H9 (cell line): ENCODE data around the gene BCAS3. TPM values are rescaled to one million over a fixed set of nuclear protein-coding genes. Genes with fewer than 3 reads are reported as not detected.

Experiments
- DNase-seq: peaks from one replicate; pipeline ENCODE4 v3.0.0-alpha.2; 2017
- H2AFZ ChIP-seq: one replicate; pipeline ENCODE4 v1.6.1; 2013; ENCODE audit warnings: mild to moderate bottlenecking, low read length, control low read depth, moderate library complexity
- H2AK5ac ChIP-seq: 2 replicates; pipeline ENCODE4 v1.6.1; 2013; ENCODE audit warnings: low read length, control low read depth, mixed read lengths; ENCODE audit not compliant: insufficient read length
- H2BK120ac ChIP-seq: one replicate; pipeline ENCODE4 v1.6.1; 2013; ENCODE audit warnings: low read depth, mild to moderate bottlenecking, low read length, control low read depth, inconsistent platforms; ENCODE audit not compliant: poor library complexity, severe bottlenecking
- H2BK12ac ChIP-seq: 2 replicates; pipeline ENCODE4 v1.6.1; 2013; ENCODE audit warnings: low read length, control low read depth, mixed read lengths, low read depth; ENCODE audit not compliant: insufficient read length
- H2BK15ac ChIP-seq: 2 replicates; pipeline ENCODE4 v1.6.1; 2013; ENCODE audit warnings: low read depth, low read length, control low read depth
- H2BK20ac ChIP-seq: one replicate; pipeline ENCODE4 v1.6.1; 2013; ENCODE audit warnings: low read depth, mild to moderate bottlenecking, low read length, control low read depth, inconsistent platforms; ENCODE audit not compliant: poor library complexity, severe bottlenecking
- H2BK5ac ChIP-seq: 2 replicates; pipeline ENCODE4 v1.6.1; 2013; ENCODE audit warnings: low read length, control low read depth, mixed read lengths; ENCODE audit not compliant: insufficient read length
- H3K14ac ChIP-seq: 2 replicates; pipeline ENCODE4 v1.6.1; 2013; ENCODE audit warnings: low read length, control low read depth; ENCODE audit not compliant: insufficient read depth
- H3K18ac ChIP-seq: 2 replicates; pipeline ENCODE4 v1.6.1; 2013; ENCODE audit warnings: low read depth, mild to moderate bottlenecking, mixed read lengths, low read length, control low read depth; ENCODE audit not compliant: insufficient read length
- H3K23ac ChIP-seq: 2 replicates; pipeline ENCODE4 v1.6.1; 2013; ENCODE audit warnings: low read length, control low read depth, mixed read lengths, low read depth; ENCODE audit not compliant: insufficient read length
- H3K23me2 ChIP-seq: 2 replicates; pipeline ENCODE4 v1.6.1; 2013; ENCODE audit warnings: low read depth, mild to moderate bottlenecking, mixed read lengths, low read length, control low read depth; ENCODE audit not compliant: insufficient read length, poor library complexity, severe bottlenecking
- H3K27ac ChIP-seq: 2 replicates; pipeline ENCODE4 v1.5.1; 2013; ENCODE audit warnings: low read length, control low read depth, mixed read lengths, low read depth; ENCODE audit not compliant: insufficient read length
- H3K27me3 ChIP-seq: 2 replicates; pipeline ENCODE4 v1.6.1; 2013; ENCODE audit warnings: low read length, control low read depth, inconsistent platforms; ENCODE audit not compliant: insufficient read depth
- H3K4ac ChIP-seq: 2 replicates; pipeline ENCODE4 v1.6.1; 2013; ENCODE audit warnings: low read depth, mild to moderate bottlenecking, control low read depth, inconsistent platforms, low read length, moderate library complexity
- H3K4me1 ChIP-seq: 2 replicates; pipeline ENCODE4 v1.6.1; 2013; ENCODE audit warnings: low read length, control low read depth, inconsistent platforms; ENCODE audit not compliant: insufficient read depth
- H3K4me2 ChIP-seq: 2 replicates; pipeline ENCODE4 v1.6.1; 2013; ENCODE audit warnings: low read length, control low read depth, mixed read lengths; ENCODE audit not compliant: insufficient read length, insufficient read depth
- H3K56ac ChIP-seq: 2 replicates; pipeline ENCODE4 v1.6.1; 2013; ENCODE audit warnings: low read depth, mild to moderate bottlenecking, mixed read lengths, low read length, control low read depth; ENCODE audit not compliant: insufficient read length
- H3K79me1 ChIP-seq: 2 replicates; pipeline ENCODE4 v1.6.1; 2013; ENCODE audit warnings: low read depth, mild to moderate bottlenecking, moderate library complexity, low read length, control low read depth, inconsistent platforms; ENCODE audit not compliant: insufficient read depth, poor library complexity, severe bottlenecking
- H3K79me2 ChIP-seq: 2 replicates; pipeline ENCODE4 v1.6.1; 2013; ENCODE audit warnings: low read length, control low read depth, inconsistent platforms; ENCODE audit not compliant: insufficient read depth
- H3K9ac ChIP-seq: 2 replicates; pipeline ENCODE4 v1.6.1; 2013; ENCODE audit warnings: low read length, control low read depth, mixed read lengths; ENCODE audit not compliant: insufficient read length; ENCODE audit errors: extremely low read depth
- H3K9me3 ChIP-seq: one replicate; pipeline ENCODE4 v1.6.1; 2013; ENCODE audit warnings: low read depth, low read length, inconsistent platforms; ENCODE audit not compliant: control insufficient read depth
- H3T11ph ChIP-seq: one replicate; pipeline ENCODE4 v1.6.1; 2013; ENCODE audit warnings: mild to moderate bottlenecking, low read length, control low read depth, inconsistent platforms
- H4K20me1 ChIP-seq: one replicate; pipeline ENCODE4 v1.6.1; 2013; ENCODE audit not compliant: control insufficient read depth, insufficient read length, insufficient read depth
- H4K5ac ChIP-seq: 2 replicates; pipeline ENCODE4 v1.6.1; 2013; ENCODE audit warnings: low read depth, mild to moderate bottlenecking, mixed read lengths, low read length, control low read depth; ENCODE audit not compliant: insufficient read length
- H4K8ac ChIP-seq: replicated peaks from 2 replicates; pipeline ENCODE4 v1.6.1; 2013; ENCODE audit warnings: low read length, control low read depth, mixed read lengths, low read depth; ENCODE audit not compliant: insufficient read length
- H4K91ac ChIP-seq: 2 replicates; pipeline ENCODE4 v1.6.1; 2013; ENCODE audit warnings: low read depth, mild to moderate bottlenecking, moderate library complexity, mixed read lengths, low read length, control low read depth; ENCODE audit not compliant: insufficient read length
- H3K27ac Mint-ChIP-seq, 3 experiments: 2 replicates in 2 of 3; 3 replicates in 1 of 3; pipeline ENCODE4 v1.8.0; 2020 to 2021; ENCODE audit warnings: mixed read lengths in 3 of 3, mild to moderate bottlenecking in 1 of 3, moderate library complexity in 1 of 3
- H3K27me3 Mint-ChIP-seq: 2 replicates; pipeline ENCODE4 v1.8.0; 2021; ENCODE audit warnings: low read depth, mild to moderate bottlenecking, moderate library complexity, mixed read lengths
- H3K36me3 Mint-ChIP-seq, 3 experiments: 2 replicates in 2 of 3; 3 replicates in 1 of 3; pipeline ENCODE4 v1.8.0; 2020 to 2021; ENCODE audit warnings: low read depth in 3 of 3, mixed read lengths in 3 of 3; ENCODE audit not compliant: insufficient read depth in 1 of 3
- H3K4me1 Mint-ChIP-seq, 2 experiments: 2 replicates each; pipeline ENCODE4 v1.8.0; 2020; ENCODE audit warnings: mixed read lengths in 2 of 2
- H3K4me3 Mint-ChIP-seq, 2 experiments: 2 replicates in 1 of 2; 3 replicates in 1 of 2; pipeline ENCODE4 v1.8.0; 2020 to 2021; ENCODE audit warnings: mild to moderate bottlenecking in 2 of 2, mixed read lengths in 2 of 2, moderate library complexity in 1 of 2
- H3K9me3 Mint-ChIP-seq, 2 experiments: 2 replicates in 1 of 2; 3 replicates in 1 of 2; pipeline ENCODE4 v1.8.0; 2020; ENCODE audit warnings: mild to moderate bottlenecking in 2 of 2, mixed read lengths in 2 of 2, moderate library complexity in 1 of 2
- WGBS: extraction: QIAGEN DNeasy Blood & Tissue Kit; methylation state at CpG from one replicate; pipeline ENCODE4 v1.1.7; 2013; ENCODE audit warnings: missing lambda C conversion rate, low lambda C conversion rate, mixed read lengths; ENCODE audit not compliant: insufficient read length; ENCODE audit errors: extremely low coverage; 5-methylcytosine and 5-hydroxymethylcytosine counted together
- total RNA-seq: library from RNA; stranded (reverse); gene quantifications from 2 replicates; pipeline ENCODE4 v1.2.1, GENCODE V29; 2021
- TF ChIP-seq, protein P1 (sequence below): fragments of 200-600 bp; sonication (generic); conservative IDR thresholded peaks from 3 replicates; pipeline ENCODE4 v1.8.0; 2021; ENCODE audit warnings: antibody characterized with exemption, mild to moderate bottlenecking

BCAS3 gene
- total RNA-seq, 1 experiment from 2014 or later, result 22.4 TPM

DNA sequence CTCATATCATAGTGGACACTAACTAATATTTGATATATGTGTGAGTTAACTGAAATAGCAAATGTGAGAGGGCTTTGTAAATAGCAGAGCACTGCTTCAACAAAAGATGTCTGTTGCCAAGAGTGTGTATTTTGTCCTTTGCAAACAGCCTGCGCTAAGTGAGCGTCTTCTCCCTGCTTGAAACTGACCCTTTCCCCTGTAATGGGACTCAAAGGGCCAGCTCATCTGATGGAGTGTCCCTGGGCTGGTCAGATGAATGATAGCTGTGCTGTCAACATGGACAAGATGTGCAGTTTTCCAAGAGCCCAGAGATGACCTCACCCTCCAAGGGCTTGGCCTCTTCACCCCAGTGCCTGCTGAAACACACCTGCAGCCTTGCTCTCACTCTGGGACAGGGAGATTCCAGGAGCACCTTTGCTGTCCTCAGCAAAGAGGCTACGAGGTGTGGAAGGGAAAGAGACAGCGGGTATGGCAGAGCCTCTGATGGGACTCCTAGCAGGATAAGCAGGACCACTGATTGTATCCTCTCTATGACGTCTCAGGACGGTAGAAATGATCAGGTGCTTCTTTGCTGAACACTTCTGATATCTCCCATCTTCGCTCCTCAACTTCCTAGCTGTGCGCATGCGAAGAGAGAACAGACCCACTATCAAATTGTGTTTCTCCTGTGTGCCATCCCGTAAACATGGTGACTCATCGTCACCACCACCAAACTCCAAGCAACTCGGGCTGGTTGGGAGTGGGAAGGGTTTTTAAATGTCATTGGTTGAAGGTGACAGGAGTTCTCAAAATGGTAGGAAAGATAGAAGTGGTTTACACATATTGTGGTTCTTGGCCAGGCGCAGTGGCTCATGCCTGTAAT, 686.2 kb downstream of the BCAS3 start:
- DNase-seq, result no peak
- Histone ChIP-seq H3K27me3 (no peaks in the 10 kb centered on the region), H3K9me3 (no peaks in the 10 kb centered on the region), H3K23ac (no peak overlapping the region), H3K18ac (no peak overlapping the region), H3K23me2 (no peaks in the 10 kb centered on the region), H3K9ac (no peak overlapping the region), H4K20me1 (no peaks in the 10 kb centered on the region), H4K91ac (no peak overlapping the region), H2BK12ac (no peak overlapping the region), H4K5ac (no peak overlapping the region), H3K79me1 (no peaks in the 10 kb centered on the region), H3K56ac (no peak overlapping the region), H2BK20ac (no peak overlapping the region), H2AFZ (no peak overlapping the region), H3K4me1 (no peaks in the 10 kb centered on the region), H2BK15ac (no peak overlapping the region), H3K27ac (no peak overlapping the region), H2AK5ac (no peak overlapping the region), H3K14ac (no peak overlapping the region), H3K4me2 (no peak overlapping the region), H3T11ph (no peak overlapping the region), H2BK120ac (no peak overlapping the region), H2BK5ac (no peak overlapping the region), H3K79me2 (no peaks in the 10 kb centered on the region), H4K8ac (no peak overlapping the region), H3K4ac (no peak overlapping the region)
- Mint-ChIP-seq H3K4me1 (peaks cover 11 to 22% of the 10 kb centered on the region in 2 experiments), H3K27ac (no peak overlapping the region), H3K36me3 (no peaks in the 10 kb centered on the region; a peak in 1 of 7 replicates), H3K27me3 (no peaks in the 10 kb centered on the region; the same call in 1 of the 2 replicates), H3K4me3 (no peak overlapping the region), H3K9me3 (peaks cover 0 to 2% of the 10 kb centered on the region in 2 experiments; a peak in 1 of 5 replicates)
- TF ChIP-seq, protein P1, sequence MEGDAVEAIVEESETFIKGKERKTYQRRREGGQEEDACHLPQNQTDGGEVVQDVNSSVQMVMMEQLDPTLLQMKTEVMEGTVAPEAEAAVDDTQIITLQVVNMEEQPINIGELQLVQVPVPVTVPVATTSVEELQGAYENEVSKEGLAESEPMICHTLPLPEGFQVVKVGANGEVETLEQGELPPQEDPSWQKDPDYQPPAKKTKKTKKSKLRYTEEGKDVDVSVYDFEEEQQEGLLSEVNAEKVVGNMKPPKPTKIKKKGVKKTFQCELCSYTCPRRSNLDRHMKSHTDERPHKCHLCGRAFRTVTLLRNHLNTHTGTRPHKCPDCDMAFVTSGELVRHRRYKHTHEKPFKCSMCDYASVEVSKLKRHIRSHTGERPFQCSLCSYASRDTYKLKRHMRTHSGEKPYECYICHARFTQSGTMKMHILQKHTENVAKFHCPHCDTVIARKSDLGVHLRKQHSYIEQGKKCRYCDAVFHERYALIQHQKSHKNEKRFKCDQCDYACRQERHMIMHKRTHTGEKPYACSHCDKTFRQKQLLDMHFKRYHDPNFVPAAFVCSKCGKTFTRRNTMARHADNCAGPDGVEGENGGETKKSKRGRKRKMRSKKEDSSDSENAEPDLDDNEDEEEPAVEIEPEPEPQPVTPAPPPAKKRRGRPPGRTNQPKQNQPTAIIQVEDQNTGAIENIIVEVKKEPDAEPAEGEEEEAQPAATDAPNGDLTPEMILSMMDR, result no peak
- no CpG with 5 or more reads among the region's 13 CpGs for WGBS
